ENCODE measurements around the gene ANO8. TPM values are rescaled to one million over a fixed set of nuclear protein-coding genes. Genes with fewer than 3 reads are reported as not detected.

ANO8 gene
- total and polyA plus RNA-seq, 2 donors (not counting 3 experiments of a cell fraction or from before 2014, with no cell fraction given), result 3.5 to 6.8 TPM

- no peaks in the 10 kb centered on the region for H3K4me1 ChIP-seq (ENCODE audit: control insufficient read depth, extremely low read depth, insufficient read depth, low read length)
- ChIA-PET CTCF (no interaction called here), POLR2A (no interaction called here)
- no peaks in the 10 kb centered on the region for H3K27me3 ChIP-seq (ENCODE audit: control insufficient read depth in 2 of 2, insufficient read depth in 2 of 2, low read length in 2 of 2)
- no peak overlapping the region for H3K9ac ChIP-seq (replicated peaks; ENCODE audit: extremely low read depth, insufficient read depth, low read length)
- no peaks in the 10 kb centered on the region for H4K20me1 ChIP-seq (replicated peaks; ENCODE audit: control insufficient read depth, extremely low read depth, insufficient read depth, low read length)
- dilution Hi-C loops (cut with MboI; ENCODE audit: extremely low pct_ligation_motif_present, low sequenced_read_pairs) (no loop called here), intact Hi-C loops (cut with micrococcal nuclease) (no loop called here)
- DNase-seq (ENCODE audit: low read depth, low spot score), result no peak
- H3K79me2 ChIP-seq (ENCODE audit: control insufficient read depth, insufficient read depth, low read length), result no peaks in the 10 kb centered on the region
- H3K36me3 ChIP-seq (ENCODE audit: control insufficient read depth in 2 of 2, extremely low read depth in 1 of 2, insufficient read depth in 2 of 2, low read length in 2 of 2), result peaks cover 6 to 24% of the 10 kb centered on the region in 2 experiments
- H3K4me2 ChIP-seq (ENCODE audit: insufficient read depth, low read length), result no peak overlapping the region
- no peaks in the 10 kb centered on the region for H3K9me1 ChIP-seq (replicated peaks; ENCODE audit: control insufficient read depth, extremely low read depth, insufficient read depth, low read length)
- H3K27ac ChIP-seq (ENCODE audit: insufficient read depth, low read depth, low read length), result no peak overlapping the region
- TF ChIP-seq CTCF (IDR thresholded peaks at IDR 0.05; ENCODE audit: extremely low read depth in 1 of 2, insufficient read depth in 1 of 2, low read depth in 1 of 2, low read length in 2 of 2) (no peak), JUN (IDR thresholded peaks at IDR 0.05; ENCODE audit: borderline replicate concordance, insufficient read depth, insufficient read length, low read depth) (no peak), FOS (IDR thresholded peaks at IDR 0.05; ENCODE audit: borderline replicate concordance, insufficient read depth, low read length) (no peak), POLR2AphosphoS5 (IDR thresholded peaks at IDR 0.05; ENCODE audit: insufficient read depth, low read depth, low read length) (no peak), GATA2 (IDR thresholded peaks at IDR 0.05; ENCODE audit: insufficient read depth, insufficient read length, low read depth, low read length) (no peak), POLR2A (IDR thresholded peaks at IDR 0.05; ENCODE audit: low read depth, low read length) (no peak)
- FAIRE-seq, result no peak
- H3K9me3 ChIP-seq (replicated peaks; ENCODE audit: control insufficient read depth, insufficient read depth, low read length), result no peaks in the 10 kb centered on the region
- no peak overlapping the region for H2AFZ ChIP-seq (ENCODE audit: low read depth, low read length)
- BruUV-seq (replicated peaks), result TSS peak; percentile 38
- no peak overlapping the region for H3K4me3 ChIP-seq (replicated peaks in 1 of 3; ENCODE audit: insufficient read depth in 1 of 3, low read depth in 1 of 3, low read length in 3 of 3)
Measured at GRCh38 chr19:17319473-17320238, 15.0 kb downstream of the ANO8 start.

Data from endothelial cell of umbilical vein (primary cell).